Right lobe of liver (tissue), 6 donors: ENCODE measurements around the gene UBLCP1. TPM values are rescaled to one million over a fixed set of nuclear protein-coding genes. Genes with fewer than 3 reads are reported as not detected.

ENCODE experiments used
- ATAC-seq, 4 donors: fragments of 200-7000 bp; cut with Tn5 transposase; one replicate each; pipeline ENCODE4 v1.9.1; 2020; ENCODE audit warnings: mild to moderate bottlenecking in 4 of 4, moderate library complexity in 4 of 4
- DNase-seq, 3 donors: peaks; one replicate each; pipeline ENCODE4 v3.0.0-alpha.2; 2020
- H3K27ac ChIP-seq, 3 donors: fragments of 200-600 bp; one replicate each; pipeline ENCODE4 v1.8.0; 2022
- H3K27me3 ChIP-seq, 2 donors: fragments of 200-600 bp; one replicate each; pipeline ENCODE4 v1.8.0; 2022
- H3K36me3 ChIP-seq, 4 donors: fragments of 200-600 bp; sonication (generic) in 1 of 4; one replicate each; pipeline versions ENCODE4 v1.5.1 to v1.8.0; 2017 to 2022; ENCODE audit warnings: control low read depth in 1 of 4
- H3K4me1 ChIP-seq, 4 donors: fragments of 200-600 bp; sonication (generic) in 1 of 4; one replicate each; pipeline versions ENCODE4 v1.5.1 to v1.8.0; 2017 to 2022; ENCODE audit warnings: control low read depth in 1 of 4
- H3K4me3 ChIP-seq, 3 donors: fragments of 200-600 bp; one replicate each; pipeline ENCODE4 v1.8.0; 2022
- H3K9me3 ChIP-seq, 4 donors: fragments of 200-600 bp; sonication (generic) in 1 of 4; one replicate each; pipeline versions ENCODE4 v1.5.1 to v1.8.0; 2017 to 2022; ENCODE audit warnings: control low read depth in 1 of 4
- CTCF ChIP-seq, 4 donors: fragments of 200-600 bp in 3 of 4; fragments of 450-650 bp in 1 of 4; IDR thresholded peaks; one replicate each; pipeline versions ENCODE4 v1.5.1 to v1.8.0; 2016 to 2022; ENCODE audit warnings: antibody characterized with exemption in 4 of 4, mild to moderate bottlenecking in 2 of 4
- POLR2A ChIP-seq: fragments of 450-650 bp; IDR thresholded peaks from one replicate; pipeline ENCODE4 v1.6.1; 2017; ENCODE audit warnings: antibody characterized with exemption, mild to moderate bottlenecking
- WGBS: methylation state at CpG from one replicate; pipeline ENCODE4 v1.1.6; 2018; ENCODE audit warnings: low coverage, low lambda C conversion rate; ENCODE audit not compliant: insufficient coverage; ENCODE audit errors: missing lambda C conversion rate; 5-methylcytosine and 5-hydroxymethylcytosine counted together
- intact Hi-C, 2 donors: fragments of 100-400 bp; cut with DNase I; formaldehyde crosslinking; loops; one replicate each; pipeline versions ENCODE4 v1.11.2 to v1.14.1; 2022
- long read RNA-seq: library from polyadenylated mRNA; unstranded; transcript quantifications from one replicate; pipeline ENCODE4 v2.0.0, GENCODE V29; 2019
- total RNA-seq, 6 experiments: library from RNA; depleted of rRNA in 2 of 6; stranded (reverse); fragments of >200 nt in 2 of 6; fragmentation: NEBNext Ultra II Directional in 3 of 6; extraction: Animal tissue kit (Norgen Biotek cat#: 25700) in 3 of 6; gene quantifications; one replicate each; pipeline versions ENCODE4 v1.1.0 to v1.2.4, GENCODE V29; 2016 to 2023
- donor health status: DM: no; HTN: yes; CAD: no.
- donor health status: DM: no; HTN: no; CAD: no.
- donor health status: DM: no; HTN: no; CAD: no.
- donor health status: DM: no; HTN: yes; CAD: no.
- donor health status: DM: no; HTN: yes; CAD: no.

Gene UBLCP1
- 10 to 100 TPM in 1 of 6 experiments, 1 to 10 TPM in 5; 5.5 to 13.8 (median 8.1) TPM for total RNA-seq
- long read RNA-seq, partial matches to known transcripts: 0 of 5 reads
- long read RNA-seq, other reads (novel, unspliced or antisense): 2 of 5 reads

- Histone ChIP-seq H3K9me3 (no peaks in the 10 kb centered on the region), H3K27me3 (no peaks in the 10 kb centered on the region), H3K4me3 (peak within 1 kb of the TSS; percentile 87 to 96 (median 90)), H3K36me3 (no peaks in the 10 kb centered on the region), H3K4me1 (peaks cover 0 to 13% (median 4%) of the 10 kb centered on the region in 4 donors), H3K27ac (peak within 1 kb of the TSS; percentile 55 to 80 (median 58))
- intact Hi-C loops: no loop called here
- ATAC-seq: peak; percentile 96 to 97 (median 96)
- peak; percentile 78 to 87 (median 85) for DNase-seq
- 0% methylated on average over 15 of the region's 54 CpGs for whole genome bisulfite sequencing
- peak; percentile 52 for TF ChIP-seq POLR2A
- no peak for TF ChIP-seq CTCF (IDR thresholded peaks at IDR 0.05)
Measured at GRCh38 chr5:159262859-159263568, at the start of gene UBLCP1. Gene UBLCP1 (plus strand): TSS chr5:159263290. CDS start chr5:159268916, 5,626 bp downstream.

GRCh38 chr5:159214486-159215271 lies 48.4 kb upstream of the UBLCP1 start:
- TF ChIP-seq POLR2A: no peak
- no peak for TF ChIP-seq CTCF (IDR thresholded peaks at IDR 0.05)
- Histone ChIP-seq H3K36me3 (no peaks in the 10 kb centered on the region), H3K4me1 (peaks cover 0 to 6% (median 0%) of the 10 kb centered on the region in 4 donors), H3K9me3 (no peaks in the 10 kb centered on the region), H3K27me3 (no peaks in the 10 kb centered on the region), H3K27ac (no peak overlapping the region), H3K4me3 (no peak overlapping the region)
- ATAC-seq (no peak), DNase-seq (no peak)
- 61% methylated on average over 2 of the region's 2 CpGs for WGBS
- intact Hi-C loops: no loop called here

- 91% methylated on average over 3 of the region's 3 CpGs for WGBS
- TF ChIP-seq POLR2A (no peak), CTCF (IDR thresholded peaks at IDR 0.05) (no peak)
Measured at GRCh38 chr5:159215886-159216285, 47.2 kb upstream of the UBLCP1 start.

GRCh38 chr5:159216454-159216853 lies 46.6 kb upstream of the UBLCP1 start:
- DNase-seq (no peak), ATAC-seq (no peak)
- no peaks in the 10 kb centered on the region for H3K4me1 ChIP-seq
- H3K4me3 ChIP-seq: no peak overlapping the region
- WGBS: 58% methylated on average over 2 of the region's 2 CpGs
- H3K27ac ChIP-seq: no peak overlapping the region
- H3K36me3 ChIP-seq: no peaks in the 10 kb centered on the region
- H3K27me3 ChIP-seq: no peaks in the 10 kb centered on the region
- no peaks in the 10 kb centered on the region for H3K9me3 ChIP-seq
- TF ChIP-seq POLR2A: no peak
- no peak for TF ChIP-seq CTCF (IDR thresholded peaks at IDR 0.05)
- intact Hi-C loops: no loop called here

More at GRCh38 chr5:159215886-159216285, 47.2 kb upstream of the UBLCP1 start:
- Histone ChIP-seq H3K36me3 (no peaks in the 10 kb centered on the region), H3K4me1 (no peaks in the 10 kb centered on the region), H3K27ac (no peak overlapping the region), H3K27me3 (no peaks in the 10 kb centered on the region), H3K9me3 (no peaks in the 10 kb centered on the region), H3K4me3 (no peak overlapping the region)
- intact Hi-C loops: no loop called here
- no peak for ATAC-seq
- DNase-seq: no peak
